Heart right ventricle (tissue), 16 donors: ENCODE measurements around the gene FOXJ3. TPM values are rescaled to one million over a fixed set of nuclear protein-coding genes. Genes with fewer than 3 reads are reported as not detected.

Experiments
- ATAC-seq, 8 donors: fragments of 200-7000 bp; cut with Tn5 transposase; one replicate each; pipeline ENCODE4 v1.9.1; 2020; ENCODE audit warnings: mild to moderate bottlenecking in 8 of 8, moderate library complexity in 8 of 8, moderate number of reproducible peaks in 1 of 8
- DNase-seq, 2 donors: peaks; one replicate each; pipeline ENCODE4 v3.0.0-alpha.2; 2020
- H3K27ac ChIP-seq, 10 donors: fragments of 200-600 bp; sonication (generic) in 2 of 10; one replicate each; pipeline versions ENCODE4 v1.5.0 to v1.8.0; 2020 to 2022; ENCODE audit warnings: mild to moderate bottlenecking in 3 of 10
- H3K27me3 ChIP-seq, 7 donors: fragments of 200-600 bp; one replicate each; pipeline ENCODE4 v1.8.0; 2021 to 2022; ENCODE audit warnings: mild to moderate bottlenecking in 2 of 7
- H3K36me3 ChIP-seq, 9 donors: fragments of 200-600 bp; sonication (generic) in 1 of 9; one replicate each; pipeline versions ENCODE4 v1.5.0 to v1.8.0; 2020 to 2022; ENCODE audit warnings: mild to moderate bottlenecking in 2 of 9
- H3K4me1 ChIP-seq, 9 donors: fragments of 200-600 bp; sonication (generic) in 1 of 9; one replicate each; pipeline versions ENCODE4 v1.5.0 to v1.8.0; 2020 to 2022; ENCODE audit warnings: mild to moderate bottlenecking in 4 of 9
- H3K4me3 ChIP-seq, 10 donors: fragments of 200-600 bp; sonication (generic) in 2 of 10; one replicate each; pipeline versions ENCODE4 v1.5.0 to v1.8.0; 2020 to 2022; ENCODE audit warnings: mild to moderate bottlenecking in 7 of 10, moderate library complexity in 2 of 10
- H3K9me3 ChIP-seq, 11 donors: fragments of 200-600 bp in 10 of 11; sonication (generic) in 2 of 11; one replicate each; pipeline versions ENCODE4 v1.5.0 to v1.8.0; 2013 to 2022; ENCODE audit warnings: mild to moderate bottlenecking in 2 of 11, control low read depth in 1 of 11, moderate library complexity in 1 of 11
- CTCF ChIP-seq, 9 donors: fragments of 200-600 bp; sonication (generic) in 2 of 9; IDR thresholded peaks; one replicate each; pipeline versions ENCODE4 v1.5.0 to v1.8.0; 2021 to 2022; ENCODE audit warnings: antibody characterized with exemption in 9 of 9, mild to moderate bottlenecking in 5 of 9, moderate library complexity in 1 of 9
- WGBS, 2 donors: extraction: QIAGEN DNeasy Blood & Tissue Kit; methylation state at CpG; one replicate each; pipeline ENCODE4 v1.1.7; 2013; ENCODE audit warnings: inconsistent platforms in 1 of 2; 5-methylcytosine and 5-hydroxymethylcytosine counted together
- intact Hi-C, 10 donors: fragments of 100-400 bp; cut with DNase I; formaldehyde crosslinking; loops; one replicate each; pipeline versions ENCODE4 v1.11.1 to v1.14.2; 2022
- polyA plus RNA-seq, 2 donors: library from polyadenylated mRNA; stranded (reverse); fragments of 200-250 nt; gene quantifications; one replicate each; pipeline ENCODE4 v1.2.3, GENCODE V29; 2013
- total RNA-seq, 10 donors: library from RNA; stranded (reverse); fragmentation: NEBNext Ultra II Directional in 3 of 10; extraction: Animal tissue kit (Norgen Biotek cat#: 25700) in 3 of 10; gene quantifications; one replicate each; pipeline versions ENCODE4 v1.2.1 to v1.2.4, GENCODE V29; 2021 to 2023
- donor health status: Arrhythmogenic right ventricular cardiomyopathy.
- donor health status: ischemic (EF 13 %, LVEDD 7.1; RV severe dilation, severe dysfunction).
- donor health status: healthy with polysubstance abuse.
- donor health status: DM: no; HTN: yes; CAD: no.
- donor health status: DM: no; HTN: no; CAD: no.
- donor health status: ischemic (EF 25% LVEDD 6.9; RV normal size, moderate dysfunction).
- donor health status: ischemic (EF 25% LVEDD 5.7; RV mildly dilated, moderate dysfunction).
- donor health status: healthy.
- donor health status: DM: yes; HTN: yes; CAD: no.
- donor health status: Ischemic cardiomyopathy.
- donor health status: ischemic (EF 35%, LVEDD 5.7; RV mildly dilated, moderate dysfunction).
- donor health status: nonischemic (EF 11% LVEDD 7.7; RV severe dilation, severe dysfunction).
- donor health status: DM: yes; HTN: yes; CAD: no.
- donor health status: PGD.
- donor health status: ischemic (EF 29% LVEDD 5.4; RV normal size, mild dysfunction).
- donor health status: nonischemic (EF 23%, LVEDD 6.1; RV moderate dilation, normal function).

FOXJ3 gene
- total and polyA plus RNA-seq, 12 donors = 9.6 to 50.0 (median 40.7) TPM

- Histone ChIP-seq H3K4me1 (peaks cover 0 to 12% (median 7%) of the 10 kb centered on the region in 9 donors), H3K27me3 (no peaks in the 10 kb centered on the region), H3K27ac (no peak overlapping the region), H3K4me3 (no peak overlapping the region), H3K36me3 (peaks cover 0 to 23% (median 7%) of the 10 kb centered on the region in 9 donors), H3K9me3 (peaks cover 0 to 18% (median 0%) of the 10 kb centered on the region in 11 donors)
- intact Hi-C loops = no loop called here
- no peak for TF ChIP-seq CTCF (IDR thresholded peaks at IDR 0.05)
- 69 to 77% methylated on average over 1 of the region's 1 CpG for WGBS, 2 donors
- no peak for DNase-seq
- ATAC-seq = no peak
Observed at GRCh38 chr1:42306977-42307376, 28.1 kb downstream of the FOXJ3 start.

DNA sequence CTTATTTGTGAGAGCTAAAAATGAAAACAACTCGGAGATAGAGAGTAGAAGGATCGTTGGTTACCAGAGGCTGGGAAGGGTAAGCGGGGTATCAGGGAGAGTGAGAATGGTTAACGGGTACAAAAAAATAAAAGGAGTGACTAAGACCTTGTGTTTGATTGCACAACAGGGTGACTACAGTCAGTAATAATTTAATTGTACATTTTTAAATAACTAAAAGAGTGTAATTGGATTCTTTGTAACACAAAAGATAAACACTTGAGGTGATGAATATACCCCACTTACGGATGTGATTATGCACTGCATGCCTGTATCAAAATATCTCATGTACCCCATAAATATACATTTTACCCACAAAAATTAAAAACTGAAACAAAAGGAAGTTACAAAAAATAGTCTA lies 29.4 kb downstream of the FOXJ3 start:
- H3K36me3 ChIP-seq = peaks cover 0 to 22% (median 7%) of the 10 kb centered on the region in 9 donors
- no peak for TF ChIP-seq CTCF (IDR thresholded peaks at IDR 0.05)
- WGBS, 2 donors = 83 to 91% methylated on average over 5 of the region's 5 CpGs
- peaks cover 0 to 28% (median 0%) of the 10 kb centered on the region in 11 donors for H3K9me3 ChIP-seq
- no peaks in the 10 kb centered on the region for H3K27me3 ChIP-seq
- H3K4me3 ChIP-seq = no peak overlapping the region
- no peak overlapping the region for H3K27ac ChIP-seq
- DNase-seq (no peak), ATAC-seq (no peak)
- peaks cover 0 to 5% (median 0%) of the 10 kb centered on the region in 9 donors for H3K4me1 ChIP-seq
- intact Hi-C loops = no loop called here

DNA sequence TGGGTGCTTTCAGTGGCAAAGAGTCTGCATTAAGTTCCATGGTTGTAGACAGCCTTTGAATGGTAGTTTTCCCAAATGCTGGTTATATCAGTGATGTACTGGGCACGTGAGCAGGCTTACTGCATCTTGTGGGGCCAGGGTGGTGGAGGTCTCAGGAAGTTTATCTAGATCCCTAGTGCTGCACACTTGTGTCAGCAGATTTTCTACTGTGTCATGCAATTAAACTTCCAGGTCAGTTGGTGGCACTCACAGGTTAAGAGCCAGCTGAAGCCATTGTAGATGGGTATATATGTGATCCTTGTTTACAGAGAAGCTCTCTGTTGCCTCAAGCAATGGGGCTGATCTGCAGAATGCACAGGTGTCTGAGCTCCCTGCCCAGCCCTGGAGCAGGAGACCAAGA lies 33.0 kb downstream of the FOXJ3 start:
- DNase-seq = no peak
- no peak overlapping the region for H3K27ac ChIP-seq
- TF ChIP-seq CTCF (IDR thresholded peaks at IDR 0.05) = no peak
- no peak overlapping the region for H3K4me3 ChIP-seq
- intact Hi-C loops = no loop called here
- no peaks in the 10 kb centered on the region for H3K27me3 ChIP-seq
- H3K36me3 ChIP-seq = peaks cover 0 to 12% (median 0%) of the 10 kb centered on the region in 9 donors
- H3K4me1 ChIP-seq = peaks cover 0 to 4% (median 0%) of the 10 kb centered on the region in 9 donors
- WGBS, 2 donors = 94% methylated on average over 1 of the region's 1 CpG
- peaks cover 0 to 42% (median 0%) of the 10 kb centered on the region in 11 donors for H3K9me3 ChIP-seq
- ATAC-seq = no peak

DNA sequence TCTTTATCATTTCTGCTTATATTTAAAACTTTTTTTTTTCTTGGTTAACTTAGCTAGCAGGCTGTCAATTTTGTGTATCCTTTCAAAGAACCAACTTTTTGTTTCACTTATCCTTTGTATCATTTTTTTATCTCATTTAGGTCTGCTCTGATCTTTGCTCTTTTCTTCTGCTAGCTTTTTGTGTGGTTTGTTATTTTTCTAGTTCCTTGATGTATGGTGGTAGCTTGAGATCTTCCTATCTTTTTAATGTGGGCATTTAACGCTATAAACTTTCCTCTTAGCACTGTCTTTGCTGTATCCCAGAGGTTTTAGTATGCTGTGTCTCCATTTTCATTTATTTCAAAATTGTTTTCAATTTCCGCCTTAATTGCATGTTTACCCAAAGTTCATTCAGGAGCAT lies 36.5 kb downstream of the FOXJ3 start:
- TF ChIP-seq CTCF (IDR thresholded peaks at IDR 0.05) = no peak
- Histone ChIP-seq H3K9me3 (peaks cover 0 to 33% (median 0%) of the 10 kb centered on the region in 11 donors), H3K27me3 (no peaks in the 10 kb centered on the region), H3K36me3 (peaks cover 0 to 12% (median 0%) of the 10 kb centered on the region in 9 donors), H3K27ac (no peak overlapping the region), H3K4me1 (no peaks in the 10 kb centered on the region), H3K4me3 (no peak overlapping the region)
- whole genome bisulfite sequencing, 2 donors = 94 to 97% methylated on average over 2 of the region's 2 CpGs
- no peak for DNase-seq
- no peak for ATAC-seq
- intact Hi-C loops = no loop called here
